IPS-18c (cell line): ENCODE measurements around the gene TRMO.

Experiments
- H3K4me3 ChIP-seq: 2 replicates; pipeline ENCODE4 v1.7.0; 2013; ENCODE audit warnings: low read depth, mild to moderate bottlenecking, low read length, moderate library complexity; ENCODE audit not compliant: insufficient read depth
- H3K9me3 ChIP-seq: one replicate; pipeline ENCODE4 v1.6.1; 2013; ENCODE audit warnings: mild to moderate bottlenecking, low read length, moderate library complexity; ENCODE audit not compliant: control insufficient read depth, insufficient read depth

The TRMO gene

DNA sequence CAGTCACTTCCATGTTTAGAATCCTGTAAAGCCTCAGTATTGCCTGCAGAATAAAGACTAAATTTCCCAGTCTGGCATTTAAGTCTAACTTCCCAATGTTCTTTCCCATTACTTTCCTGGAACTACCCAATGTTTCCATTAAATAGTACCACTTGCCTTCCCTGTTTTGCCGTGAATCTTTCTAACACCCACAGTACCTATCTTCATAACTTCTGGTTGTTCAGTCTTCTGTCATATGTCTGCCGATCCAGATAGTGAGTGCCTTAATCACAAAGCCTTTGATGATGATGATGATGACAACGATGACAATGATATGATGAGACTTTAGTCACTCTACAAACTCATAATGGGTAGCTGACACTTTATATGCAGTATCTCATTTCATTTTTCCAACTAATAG, 22.3 kb upstream of the TRMO start:
- H3K4me3 ChIP-seq: no peak overlapping the region
- H3K9me3 ChIP-seq: no peaks in the 10 kb centered on the region

DNA sequence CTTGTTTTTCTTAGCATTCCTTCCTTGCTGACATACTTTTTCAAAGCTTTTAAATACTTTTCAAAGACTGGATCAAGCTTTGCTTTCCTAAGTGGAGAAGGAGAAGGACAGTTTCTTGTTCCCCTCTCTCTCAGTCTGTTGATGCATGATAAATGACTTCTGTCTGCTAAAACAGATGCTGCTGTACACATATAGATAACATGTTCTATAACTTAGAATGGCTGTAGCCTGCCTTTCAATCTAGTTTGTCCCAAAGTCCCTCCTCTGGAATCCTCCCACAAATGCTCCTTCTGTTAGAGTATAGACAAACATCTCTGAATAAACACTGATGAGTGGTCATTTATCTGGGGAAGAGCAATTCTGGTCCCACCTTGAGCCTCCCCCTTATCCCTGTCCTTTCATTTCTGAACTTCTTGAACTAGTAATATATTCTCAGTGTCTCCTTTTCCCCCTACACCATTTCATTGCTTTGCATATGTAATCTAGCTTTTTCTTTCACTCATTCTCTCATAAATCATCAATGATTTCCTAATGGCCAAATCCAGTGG, 21.1 kb upstream of the TRMO start:
- H3K4me3 ChIP-seq: no peak overlapping the region
- no peaks in the 10 kb centered on the region for H3K9me3 ChIP-seq

DNA sequence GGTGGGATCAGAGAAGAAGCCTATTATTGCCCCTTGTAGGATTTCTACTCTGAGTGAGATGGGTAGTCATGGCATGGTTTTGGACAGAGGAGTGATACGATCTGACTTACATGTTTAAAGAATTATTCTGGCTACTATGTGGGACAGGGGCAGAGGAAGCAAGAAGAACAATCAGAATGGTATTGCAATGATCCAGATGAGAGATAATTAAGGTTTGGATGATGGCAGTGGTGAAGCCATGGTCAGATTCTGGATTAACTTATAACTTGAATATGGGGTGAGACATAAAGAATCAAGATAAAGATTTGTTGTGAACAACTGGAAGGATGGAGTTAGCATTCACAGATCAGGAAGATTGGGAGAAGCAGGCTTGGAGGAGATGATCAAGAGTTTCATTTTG, 19.0 kb upstream of the TRMO start:
- Histone ChIP-seq H3K9me3 (no peaks in the 10 kb centered on the region), H3K4me3 (no peak overlapping the region)

DNA sequence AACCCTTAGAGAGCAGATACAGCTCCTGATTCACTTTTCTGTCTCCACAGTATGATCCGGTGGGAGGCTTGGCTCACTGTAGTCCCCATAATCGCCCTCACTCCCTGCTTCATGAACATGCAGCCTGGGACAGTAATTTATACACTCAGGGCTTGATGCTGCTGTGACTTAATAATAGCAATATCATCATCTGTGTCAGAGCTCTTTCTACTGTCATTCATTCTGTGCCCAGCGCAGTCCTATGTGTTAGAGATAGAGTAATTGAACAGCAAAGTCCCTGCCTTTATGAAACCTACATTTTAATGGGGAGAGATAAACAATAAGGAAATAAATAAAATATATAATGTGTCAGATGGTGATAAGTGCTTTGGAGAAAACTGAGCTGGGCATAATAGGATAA, 18.4 kb upstream of the TRMO start:
- Histone ChIP-seq H3K4me3 (no peak overlapping the region), H3K9me3 (no peaks in the 10 kb centered on the region)

DNA sequence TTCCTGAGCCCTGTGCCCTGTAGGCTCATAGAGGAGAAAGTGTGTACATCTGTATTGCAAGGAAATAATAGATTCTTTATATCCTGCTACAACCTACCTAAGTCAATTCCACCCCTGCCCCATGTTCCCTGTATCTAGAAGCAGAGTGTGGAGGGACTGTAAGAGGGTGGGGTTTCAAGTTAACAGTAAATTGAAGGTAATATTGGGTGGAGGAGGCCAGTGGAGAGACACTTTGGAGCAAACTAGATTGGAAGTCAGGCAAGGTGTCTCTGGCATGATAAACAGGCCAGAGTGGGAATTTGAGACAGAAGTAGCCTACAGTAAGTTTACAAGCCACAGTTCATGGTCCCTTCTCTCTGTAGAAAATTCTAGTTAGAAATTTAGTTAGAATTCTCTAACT, 17.9 kb upstream of the TRMO start:
- no peak overlapping the region for H3K4me3 ChIP-seq
- H3K9me3 ChIP-seq: no peaks in the 10 kb centered on the region

DNA sequence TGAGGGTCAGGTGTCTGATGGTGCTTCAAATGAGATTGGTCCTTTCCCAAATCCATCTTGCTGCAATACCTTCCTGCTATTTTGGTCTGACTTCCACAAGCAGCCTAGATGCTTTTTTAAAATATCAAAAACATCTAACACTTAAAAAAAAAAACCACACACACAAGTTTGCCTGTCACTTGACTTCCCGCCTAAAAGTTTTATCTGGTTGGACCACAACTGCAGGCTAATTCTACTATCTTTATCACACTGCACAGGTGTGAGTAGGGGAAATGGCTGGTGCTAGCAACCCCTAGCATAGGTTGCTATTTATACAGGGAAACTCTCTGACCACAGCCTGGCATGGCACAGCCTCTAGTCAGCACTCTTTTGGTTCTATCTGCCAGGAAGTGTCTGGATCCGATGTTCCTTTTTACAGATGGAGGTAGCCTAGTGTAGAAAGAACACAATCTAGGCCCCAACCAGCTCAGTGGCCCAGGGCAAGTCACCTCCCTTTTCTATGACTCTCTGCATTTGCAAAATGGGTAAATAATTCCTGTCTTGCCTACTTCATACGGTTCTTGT, 15.9 kb upstream of the TRMO start, which contains the start of gene HEMGN:
TSS of gene HEMGN (minus strand) at position 92 of the 564 bp plus-strand sequence. CDS start at position 56, 36 bp downstream.
- no peak within 1 kb of the TSS for H3K4me3 ChIP-seq
- no peaks in the 10 kb centered on the region for H3K9me3 ChIP-seq

DNA sequence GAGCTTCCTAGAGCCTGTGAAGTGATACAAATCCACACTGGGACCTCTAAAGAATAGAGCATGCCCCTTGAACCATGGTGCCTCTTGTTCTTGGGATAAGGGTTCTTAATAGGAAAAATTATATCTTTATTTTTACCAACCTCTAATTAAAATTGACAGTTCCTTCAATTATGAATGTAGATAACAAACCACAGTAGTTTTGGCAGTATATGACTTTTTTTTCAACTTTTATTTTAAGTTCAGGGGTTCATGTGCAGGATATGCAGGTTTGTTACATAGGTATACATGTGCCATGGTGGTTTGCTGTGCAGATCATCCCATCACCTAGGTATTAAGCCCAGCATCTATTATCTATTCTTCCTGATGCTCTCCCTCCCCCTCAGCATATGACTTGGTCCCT, 14.7 kb upstream of the TRMO start:
- Histone ChIP-seq H3K4me3 (no peak overlapping the region), H3K9me3 (no peaks in the 10 kb centered on the region)

DNA sequence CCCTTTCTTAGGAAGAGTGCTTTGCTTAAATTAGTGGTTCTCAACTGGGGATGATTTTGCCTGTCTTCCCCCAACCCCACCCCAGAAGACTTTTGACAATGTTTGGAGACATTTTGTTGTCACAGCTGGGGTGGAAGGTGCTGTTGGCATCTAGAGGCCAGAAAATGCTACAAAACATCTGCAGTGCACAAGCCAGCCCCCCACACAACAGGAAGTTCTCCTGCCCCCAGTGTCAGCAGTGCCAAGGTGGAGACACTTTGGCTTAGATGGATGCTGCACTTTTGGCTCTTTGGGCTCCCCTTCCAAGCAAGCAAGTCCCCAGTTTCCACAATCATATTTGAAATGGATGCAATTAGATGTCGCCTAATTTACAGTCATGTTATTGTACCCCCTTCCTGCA, 13.0 kb upstream of the TRMO start:
- no peaks in the 10 kb centered on the region for H3K9me3 ChIP-seq
- H3K4me3 ChIP-seq: no peak overlapping the region

DNA sequence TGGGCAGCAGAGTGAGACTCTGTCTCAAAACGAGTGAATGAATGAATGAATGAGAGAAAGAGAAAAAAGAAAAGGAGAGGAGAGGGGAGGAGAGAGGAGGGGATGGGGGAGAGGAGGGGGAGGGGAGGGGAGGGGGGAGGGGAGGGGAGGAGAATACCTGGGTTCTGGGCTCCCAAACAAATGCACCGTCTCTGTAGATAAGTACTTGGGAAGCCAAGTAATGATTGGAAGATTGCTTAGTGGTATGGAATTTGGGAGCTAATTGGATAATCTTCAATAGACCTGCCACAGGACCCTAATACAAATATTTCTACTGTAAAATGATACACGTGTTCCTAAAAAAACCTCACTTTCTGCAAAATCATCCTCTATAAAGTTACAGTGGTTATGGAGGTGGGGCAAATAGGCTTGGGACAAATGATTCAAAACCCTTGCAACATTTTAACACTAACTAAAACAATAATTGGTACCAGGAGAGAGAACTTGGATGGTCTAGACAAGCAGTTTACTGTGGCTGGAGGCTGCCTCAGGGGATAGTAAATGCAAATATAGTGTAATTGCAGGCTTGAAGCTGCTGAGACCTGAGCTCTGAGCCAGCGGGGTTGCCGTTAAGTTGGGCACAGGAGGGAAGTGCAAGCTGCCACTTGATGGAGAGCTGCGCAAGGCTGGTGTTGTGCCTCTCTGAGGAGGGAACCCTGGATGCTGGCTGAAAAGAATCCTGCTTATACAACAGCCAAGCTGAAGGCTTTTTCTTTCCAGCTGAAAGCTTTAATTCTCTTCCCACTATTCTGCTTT, 12.2 kb upstream of the TRMO start:
- no peak overlapping the region for H3K4me3 ChIP-seq
- H3K9me3 ChIP-seq: no peaks in the 10 kb centered on the region

DNA sequence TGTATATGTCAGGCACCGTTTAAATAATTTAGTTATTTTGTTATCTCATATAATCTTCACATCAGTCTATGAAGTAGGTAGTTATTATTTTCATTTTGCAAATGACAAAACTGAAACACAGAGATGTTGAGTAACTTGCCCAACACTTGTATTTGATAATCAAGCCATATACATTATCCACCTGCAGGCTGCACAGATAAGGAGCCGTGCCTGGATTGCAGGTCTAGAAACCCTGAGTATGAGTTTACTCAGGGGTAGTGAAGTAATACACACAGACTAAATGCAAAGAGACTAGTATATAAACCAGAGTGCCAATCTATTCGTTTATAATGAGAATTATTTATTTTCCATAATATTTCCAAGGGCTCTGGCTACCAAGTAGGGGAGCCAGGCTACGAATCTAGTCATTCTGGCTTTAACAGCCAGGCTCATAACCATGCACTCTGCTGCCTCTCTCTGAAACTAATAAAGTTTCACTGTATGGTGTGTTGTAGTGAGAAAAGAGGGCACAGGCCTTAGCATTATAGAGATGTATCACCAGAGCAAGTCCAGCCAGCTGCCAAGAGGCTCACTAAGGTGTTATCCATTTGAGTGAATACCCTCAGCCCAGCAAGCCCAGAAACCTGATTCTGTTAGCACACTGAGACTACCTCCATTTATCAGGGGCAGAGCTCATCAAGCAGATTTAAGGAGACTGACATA, 11.1 kb upstream of the TRMO start:
- H3K4me3 ChIP-seq: no peak overlapping the region
- no peaks in the 10 kb centered on the region for H3K9me3 ChIP-seq

DNA sequence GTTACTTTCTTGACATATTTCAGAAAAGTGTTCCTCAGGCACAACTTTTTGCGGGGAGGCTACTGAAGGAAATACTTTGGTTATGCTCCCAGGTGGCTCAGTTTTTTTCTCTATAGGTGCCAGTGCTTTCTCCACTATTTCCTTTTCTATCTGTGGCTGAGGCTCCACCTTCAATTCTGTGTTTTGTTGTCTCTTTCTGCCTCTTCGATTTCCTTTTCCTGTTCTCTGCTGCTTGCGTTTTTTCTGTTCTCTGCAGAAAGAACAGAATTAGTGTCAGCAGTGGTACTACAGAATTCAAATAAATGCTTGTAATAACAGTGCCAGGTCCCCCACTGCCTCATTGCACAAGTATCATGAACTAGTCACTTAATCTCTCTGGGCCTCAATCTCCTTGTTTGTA, 8.7 kb upstream of the TRMO start:
- no peak overlapping the region for H3K4me3 ChIP-seq
- H3K9me3 ChIP-seq: no peaks in the 10 kb centered on the region

DNA sequence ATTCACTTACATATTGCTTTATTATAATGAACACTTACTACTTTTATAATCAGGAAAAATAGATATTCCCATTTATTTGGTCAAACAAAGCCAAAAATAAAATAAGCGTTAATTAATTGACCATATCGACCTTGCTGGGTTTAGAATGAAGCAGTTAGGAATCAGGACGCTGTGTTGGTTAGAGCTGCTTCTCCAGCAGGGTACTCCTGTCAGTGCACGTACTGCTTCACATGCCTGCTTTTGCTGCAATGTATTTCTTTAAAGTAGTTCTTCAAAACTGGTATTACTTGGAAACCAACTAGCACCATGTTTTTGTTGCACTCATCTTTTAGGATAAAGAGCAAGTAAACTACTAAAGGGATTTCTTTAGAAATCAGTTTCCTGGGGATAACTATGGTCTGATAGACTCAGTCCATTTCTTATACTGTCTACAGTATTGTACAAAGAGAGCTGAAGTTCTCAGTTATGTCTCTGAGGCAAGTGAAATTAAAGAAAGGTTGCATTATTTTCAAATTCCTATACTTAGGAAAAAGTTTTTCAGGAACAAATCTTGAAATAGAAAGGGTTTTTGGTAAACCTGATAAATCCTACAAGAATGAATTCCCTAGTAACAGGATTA, 6.8 kb upstream of the TRMO start:
- Histone ChIP-seq H3K9me3 (no peaks in the 10 kb centered on the region), H3K4me3 (no peak overlapping the region)

DNA sequence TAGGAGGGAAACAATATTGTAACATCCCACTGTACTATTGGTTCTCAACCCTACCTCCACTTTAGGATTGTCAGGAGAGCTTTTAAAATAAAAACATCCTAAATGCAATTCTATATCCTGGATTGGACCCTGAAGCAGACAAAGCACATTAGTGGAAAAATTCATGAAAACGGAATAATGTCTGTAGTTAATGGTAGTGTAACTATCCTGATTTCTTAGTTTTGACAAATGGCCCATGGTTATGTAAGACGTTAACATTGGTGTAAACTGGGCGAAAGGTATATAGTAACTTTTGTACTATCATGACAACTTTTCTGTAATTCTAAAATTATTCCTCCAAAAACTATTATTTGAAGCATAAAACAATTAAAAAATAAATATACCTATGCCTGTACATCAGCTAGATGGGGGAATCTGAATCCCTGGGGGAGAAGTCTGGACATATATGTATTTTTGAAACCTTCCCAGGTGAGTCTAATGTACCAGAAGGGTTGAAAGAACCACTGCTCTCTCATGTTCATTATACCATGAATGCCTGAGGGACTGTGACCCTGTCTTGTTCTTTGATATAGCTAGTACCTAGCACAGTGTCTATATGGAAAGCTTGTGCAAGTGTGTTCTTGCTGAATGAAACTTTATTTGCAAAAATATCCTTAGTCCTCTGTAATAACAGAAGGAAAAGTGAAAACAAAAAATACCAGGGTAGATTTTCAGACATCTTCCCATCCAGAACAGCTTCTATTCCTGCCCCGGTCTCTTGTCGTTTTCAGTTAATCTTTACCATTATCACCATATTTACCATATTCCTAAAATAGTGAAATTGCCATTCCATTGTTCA, 3.4 kb upstream of the TRMO start:
- Histone ChIP-seq H3K9me3 (no peaks in the 10 kb centered on the region), H3K4me3 (no peak overlapping the region)

DNA sequence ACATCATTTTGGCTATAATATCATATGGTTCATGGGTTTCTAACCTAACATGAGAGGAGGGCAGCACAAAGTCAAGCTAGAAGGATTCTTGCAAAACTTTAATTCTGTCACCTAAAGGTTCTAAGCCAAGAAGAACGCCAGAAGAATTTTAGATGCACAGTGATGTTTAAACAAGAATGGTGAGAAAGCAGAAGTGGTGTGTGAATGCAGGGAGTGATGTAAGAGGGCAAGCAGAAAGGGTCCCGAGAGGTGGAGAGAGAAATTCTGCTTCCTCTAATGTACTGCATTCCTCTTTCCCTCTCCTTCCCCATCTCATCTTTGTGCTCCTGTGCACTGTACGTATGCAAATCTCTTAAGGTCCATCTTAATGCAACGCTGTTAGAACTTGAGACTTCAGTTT, 2.1 kb upstream of the TRMO start:
- Histone ChIP-seq H3K4me3 (no peak overlapping the region), H3K9me3 (no peaks in the 10 kb centered on the region)

DNA sequence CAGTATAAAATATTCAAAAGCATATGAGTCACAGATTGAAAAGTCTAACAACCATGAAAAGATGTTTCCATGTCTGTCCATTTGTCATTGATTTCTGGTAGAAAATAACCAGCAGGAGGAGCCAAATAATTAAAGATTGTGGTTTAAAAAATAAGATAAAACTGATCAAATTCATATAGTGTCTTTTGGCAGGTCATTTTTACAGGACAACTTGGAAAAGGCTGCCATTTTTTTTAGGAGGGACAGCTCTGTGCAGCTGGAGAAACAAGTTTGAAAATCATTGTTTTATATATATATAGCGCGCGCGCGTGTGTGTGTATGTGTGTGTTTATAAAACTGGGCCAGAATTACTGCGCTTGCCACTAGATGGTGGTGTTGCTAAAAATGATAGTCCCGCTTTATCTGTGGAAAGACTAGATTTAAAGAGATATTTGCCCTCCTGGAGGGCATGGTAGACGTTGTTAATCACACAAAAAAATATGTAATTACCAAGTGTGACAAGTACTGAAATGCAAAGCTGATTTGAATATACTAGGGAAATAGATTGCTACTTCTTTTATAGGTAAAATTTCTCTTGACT, 1.3 kb upstream of the TRMO start:
- Histone ChIP-seq H3K9me3 (no peaks in the 10 kb centered on the region), H3K4me3 (no peak overlapping the region)

DNA sequence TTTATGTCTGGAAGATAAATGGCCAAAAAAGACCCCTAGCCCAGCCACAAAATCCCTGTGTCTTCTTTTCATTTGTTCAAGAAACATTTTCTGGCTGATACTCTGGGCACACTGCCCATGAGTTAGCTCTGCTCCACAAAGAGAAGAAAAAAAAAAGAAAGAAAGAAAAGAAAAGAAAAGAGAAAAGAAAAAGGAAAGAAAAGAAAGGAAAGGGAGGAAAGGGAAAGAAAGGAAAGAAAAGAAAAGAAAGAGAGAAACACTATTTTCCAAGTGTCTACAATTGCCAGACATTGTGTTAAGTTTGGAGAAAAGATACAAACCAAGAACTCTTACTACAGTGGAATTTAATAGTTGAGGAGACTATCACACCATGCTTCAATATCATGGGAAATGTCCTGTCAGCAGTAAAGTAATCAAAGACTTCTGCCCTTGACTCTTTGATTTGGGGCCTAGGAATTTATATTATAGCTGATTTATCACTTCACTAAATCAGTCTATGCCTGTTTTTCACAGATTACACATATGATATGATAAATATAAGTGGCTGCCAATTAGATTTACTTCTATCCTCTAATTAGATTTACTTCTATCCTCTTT, 3.0 kb downstream of the TRMO start:
- H3K4me3 ChIP-seq: no peak overlapping the region
- H3K9me3 ChIP-seq: no peaks in the 10 kb centered on the region
